Gastrocnemius medialis (tissue), 4 donors: ENCODE data around the gene UBASH3B. TPM values are rescaled to one million over a fixed set of nuclear protein-coding genes. Genes with fewer than 3 reads are reported as not detected.
"Not testable (repeated sequence)": the region's sequence is repeated elsewhere in the genome, so short reads cannot be mapped to it uniquely, and the experiment has no call there.

Source experiments
- ATAC-seq, 2 donors: fragments of 150-250 bp; one replicate each; pipeline ENCODE4 v1.9.1; 2016
- DNase-seq, 2 donors: peaks; one replicate each; pipeline ENCODE4 v3.0.0-alpha.2; 2019
- H3K27ac ChIP-seq, 4 donors: fragments of 200-600 bp; sonication (generic); 1 replicate in 1 of 4; 2 replicates in 3 of 4; pipeline ENCODE4 v1.5.1; 2016 to 2018; ENCODE audit warnings: mild to moderate bottlenecking in 2 of 4, moderate library complexity in 1 of 4
- H3K27me3 ChIP-seq, 3 donors: fragments of 200-600 bp; sonication (generic) in 2 of 3; 1 replicate in 1 of 3; 2 replicates in 2 of 3; pipeline versions ENCODE4 v1.5.1 to v1.6.0; 2016 to 2019; ENCODE audit warnings: mild to moderate bottlenecking in 1 of 3, moderate library complexity in 1 of 3
- H3K36me3 ChIP-seq, 2 donors: fragments of 200-600 bp; sonication (generic) in 1 of 2; one replicate each; pipeline ENCODE4 v1.5.1; 2017 to 2018
- H3K4me1 ChIP-seq, 2 donors: fragments of 200-600 bp; sonication (generic) in 1 of 2; one replicate each; pipeline ENCODE4 v1.5.1; 2016 to 2017; ENCODE audit warnings: mild to moderate bottlenecking in 2 of 2
- H3K4me3 ChIP-seq, 4 donors: fragments of 200-600 bp; sonication (generic) in 3 of 4; 1 replicate in 1 of 4; 2 replicates in 3 of 4; pipeline ENCODE4 v1.5.1; 2016 to 2019; ENCODE audit warnings: mild to moderate bottlenecking in 2 of 4
- H3K9me3 ChIP-seq, 3 donors: fragments of 200-600 bp; sonication (generic) in 2 of 3; 1 replicate in 1 of 3; 2 replicates in 2 of 3; pipeline ENCODE4 v1.5.1; 2016 to 2019
- POLR2A ChIP-seq, 2 donors: fragments of 450-650 bp; IDR thresholded peaks; one replicate each; pipeline ENCODE4 v1.6.1; 2017; ENCODE audit warnings: antibody characterized with exemption in 2 of 2, mild to moderate bottlenecking in 2 of 2, moderate library complexity in 2 of 2
- in situ Hi-C, 4 donors: fragments of 200-750 bp; cut with MboI; loops; one replicate each; pipeline versions ENCODE4 v1.15.0 to v1.8.0; 2017; ENCODE audit warnings: low sequenced_read_pairs in 4 of 4
- intact Hi-C: fragments of 100-400 bp; cut with DNase I; formaldehyde crosslinking; loops from one replicate; pipeline ENCODE4 v1.15.1; 2023; ENCODE audit warnings: low total_unique reads
- total RNA-seq, 4 donors: library from RNA; depleted of rRNA; stranded (reverse); fragments of >200 nt; gene quantifications; one replicate each; pipeline versions ENCODE4 v1.1.0 to v1.2.3, GENCODE V29; 2016
- TF ChIP-seq, protein P1 (sequence below), 5 experiments: fragments of 450-650 bp in 3 of 5; fragments of 200-600 bp in 2 of 5; sonication (generic) in 2 of 5; IDR thresholded peaks in 4 of 5; conservative IDR thresholded peaks in 1 of 5; 1 replicate in 4 of 5; 2 replicates in 1 of 5; pipeline ENCODE4 v1.5.1; 2016 to 2019; ENCODE audit warnings: antibody characterized with exemption in 5 of 5, mild to moderate bottlenecking in 3 of 5, moderate library complexity in 3 of 5

The UBASH3B gene
- total RNA-seq, 4 donors from 2014 or later, result 0.32 to 2.9 (median 0.87) TPM

DNA sequence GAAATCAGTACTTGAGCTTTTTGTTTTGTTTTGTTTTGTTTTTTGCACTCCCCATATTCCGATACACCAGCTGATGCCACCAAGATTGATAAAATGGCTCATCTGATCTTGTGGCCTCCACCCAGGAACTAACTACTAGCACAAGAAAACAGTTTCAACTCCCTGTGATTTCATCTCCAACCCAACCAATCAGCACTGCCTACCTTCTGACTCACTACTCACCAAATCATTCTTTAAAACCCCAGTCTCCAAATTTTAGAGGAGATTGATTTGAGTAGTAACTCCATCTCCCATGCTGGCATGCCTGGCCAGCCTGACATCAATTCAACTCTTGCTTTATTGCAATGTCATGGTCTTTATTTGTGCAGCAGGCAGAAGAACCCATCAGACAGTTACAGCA lies 166.7 kb downstream of the UBASH3B start:
- Histone ChIP-seq H3K4me1 (peaks cover 0 to 3% of the 10 kb centered on the region in 2 donors), H3K36me3 (no peaks in the 10 kb centered on the region)
- DNase-seq, result no peak

GRCh38 chr11:122823564-122823963 lies 168.0 kb downstream of the UBASH3B start:
- intact Hi-C loops (no loop called here), in situ Hi-C loops (no loop called here)
- H3K36me3 ChIP-seq, result no peaks in the 10 kb centered on the region
- DNase-seq (no peak), ATAC-seq (no peak)
- H3K4me1 ChIP-seq, result no peaks in the 10 kb centered on the region
- no peaks in the 10 kb centered on the region for H3K27me3 ChIP-seq
- TF ChIP-seq, protein P1, sequence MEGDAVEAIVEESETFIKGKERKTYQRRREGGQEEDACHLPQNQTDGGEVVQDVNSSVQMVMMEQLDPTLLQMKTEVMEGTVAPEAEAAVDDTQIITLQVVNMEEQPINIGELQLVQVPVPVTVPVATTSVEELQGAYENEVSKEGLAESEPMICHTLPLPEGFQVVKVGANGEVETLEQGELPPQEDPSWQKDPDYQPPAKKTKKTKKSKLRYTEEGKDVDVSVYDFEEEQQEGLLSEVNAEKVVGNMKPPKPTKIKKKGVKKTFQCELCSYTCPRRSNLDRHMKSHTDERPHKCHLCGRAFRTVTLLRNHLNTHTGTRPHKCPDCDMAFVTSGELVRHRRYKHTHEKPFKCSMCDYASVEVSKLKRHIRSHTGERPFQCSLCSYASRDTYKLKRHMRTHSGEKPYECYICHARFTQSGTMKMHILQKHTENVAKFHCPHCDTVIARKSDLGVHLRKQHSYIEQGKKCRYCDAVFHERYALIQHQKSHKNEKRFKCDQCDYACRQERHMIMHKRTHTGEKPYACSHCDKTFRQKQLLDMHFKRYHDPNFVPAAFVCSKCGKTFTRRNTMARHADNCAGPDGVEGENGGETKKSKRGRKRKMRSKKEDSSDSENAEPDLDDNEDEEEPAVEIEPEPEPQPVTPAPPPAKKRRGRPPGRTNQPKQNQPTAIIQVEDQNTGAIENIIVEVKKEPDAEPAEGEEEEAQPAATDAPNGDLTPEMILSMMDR (IDR thresholded peaks at IDR 0.05 in 4 of 5, conservative IDR thresholded peaks at IDR 0.05 in 1 of 5), result no peak
- no peak for TF ChIP-seq POLR2A (IDR thresholded peaks at IDR 0.05)
- H3K27ac ChIP-seq, result no peak overlapping the region
- no peak overlapping the region for H3K4me3 ChIP-seq
- H3K9me3 ChIP-seq, result no peaks in the 10 kb centered on the region

More for the DNA sequence above, 166.7 kb downstream of the UBASH3B start:
- Histone ChIP-seq H3K27ac (no peak overlapping the region), H3K4me3 (no peak overlapping the region), H3K27me3 (no peaks in the 10 kb centered on the region), H3K9me3 (no peaks in the 10 kb centered on the region)
- no peak for ATAC-seq
- intact Hi-C loops (no loop called here), in situ Hi-C loops (no loop called here)
- TF ChIP-seq POLR2A (IDR thresholded peaks at IDR 0.05), result no peak
- TF ChIP-seq, protein P1 (IDR thresholded peaks at IDR 0.05 in 4 of 5, conservative IDR thresholded peaks at IDR 0.05 in 1 of 5), result no peak

DNA sequence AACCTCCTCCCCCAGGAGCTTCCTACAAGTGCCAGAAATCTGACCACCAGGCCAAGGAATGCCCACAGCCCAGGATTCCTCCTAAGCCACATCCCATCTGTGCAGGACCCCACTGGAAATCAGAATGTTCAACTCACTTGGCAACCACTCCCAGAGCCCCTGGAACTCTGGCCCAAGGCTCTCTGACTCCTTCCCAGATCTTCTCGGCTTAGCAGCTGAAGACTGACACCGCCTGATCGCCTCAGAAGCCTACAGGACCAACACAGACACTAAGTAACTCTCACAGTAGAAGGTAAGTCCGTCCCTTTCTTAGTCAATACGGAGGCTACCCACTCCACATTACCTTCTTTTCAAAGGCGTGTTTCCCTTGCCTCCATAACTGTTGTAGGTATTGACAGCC lies 173.8 kb downstream of the UBASH3B start:
- H3K4me3 ChIP-seq, in situ Hi-C loops, ATAC-seq, H3K9me3 ChIP-seq, intact Hi-C loops, H3K27me3 ChIP-seq, H3K4me1 ChIP-seq, H3K36me3 ChIP-seq, DNase-seq: not testable (repeated sequence)
- peak overlapping the region in 1 of 4 donors; percentile 14 for H3K27ac ChIP-seq

DNA sequence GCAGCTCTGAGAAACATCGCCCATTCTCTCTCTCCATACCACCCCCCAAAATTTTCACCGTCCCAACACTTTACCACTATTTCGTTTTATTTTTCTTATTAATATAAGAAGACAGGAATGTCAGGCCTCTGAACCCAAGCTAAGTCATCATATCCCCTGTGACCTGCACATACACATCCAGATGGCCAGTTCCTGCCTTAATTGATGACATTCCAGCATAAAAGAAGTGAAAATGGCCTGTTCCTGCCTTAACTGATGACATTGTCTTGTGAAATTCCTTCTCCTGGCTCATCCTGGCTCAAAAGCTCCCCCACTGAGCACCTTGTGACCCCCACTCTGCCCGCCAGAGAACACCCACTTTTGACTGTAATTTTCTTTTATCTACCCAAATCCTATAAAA lies 176.8 kb downstream of the UBASH3B start:
- in situ Hi-C loops, result not testable (repeated sequence)

GRCh38 chr11:122832721-122833470 lies 177.4 kb downstream of the UBASH3B start:
- no peak overlapping the region for H3K27ac ChIP-seq
- in situ Hi-C loops, result no loop called here
- H3K27me3 ChIP-seq, result no peaks in the 10 kb centered on the region
- H3K4me1 ChIP-seq, result no peaks in the 10 kb centered on the region
- TF ChIP-seq POLR2A (IDR thresholded peaks at IDR 0.05), result no peak
- TF ChIP-seq, protein P1 (IDR thresholded peaks at IDR 0.05 in 4 of 5, conservative IDR thresholded peaks at IDR 0.05 in 1 of 5), result no peak
- no peak overlapping the region for H3K4me3 ChIP-seq
- intact Hi-C loops, result no loop called here
- DNase-seq (no peak), ATAC-seq (no peak)
- no peaks in the 10 kb centered on the region for H3K9me3 ChIP-seq
- no peaks in the 10 kb centered on the region for H3K36me3 ChIP-seq

More for the DNA sequence above, 176.8 kb downstream of the UBASH3B start:
- H3K4me3 ChIP-seq, H3K27ac ChIP-seq, intact Hi-C loops, ATAC-seq, DNase-seq, H3K9me3 ChIP-seq, H3K27me3 ChIP-seq, H3K36me3 ChIP-seq, H3K4me1 ChIP-seq: not testable (repeated sequence)
